HS-5 (cell line): ENCODE data around the gene KIF21B.

ENCODE experiments used
- DNase-seq: peaks from one replicate; pipeline ENCODE4 v3.0.0-alpha.2; 2012; ENCODE audit warnings: low read depth

Gene KIF21B

GRCh38 chr1:201048521-201048920, 25.0 kb upstream of the KIF21B start:
- DNase-seq, result no peak

- no peak for DNase-seq
Observed at GRCh38 chr1:201044119-201044518, 20.6 kb upstream of the KIF21B start.

DNA sequence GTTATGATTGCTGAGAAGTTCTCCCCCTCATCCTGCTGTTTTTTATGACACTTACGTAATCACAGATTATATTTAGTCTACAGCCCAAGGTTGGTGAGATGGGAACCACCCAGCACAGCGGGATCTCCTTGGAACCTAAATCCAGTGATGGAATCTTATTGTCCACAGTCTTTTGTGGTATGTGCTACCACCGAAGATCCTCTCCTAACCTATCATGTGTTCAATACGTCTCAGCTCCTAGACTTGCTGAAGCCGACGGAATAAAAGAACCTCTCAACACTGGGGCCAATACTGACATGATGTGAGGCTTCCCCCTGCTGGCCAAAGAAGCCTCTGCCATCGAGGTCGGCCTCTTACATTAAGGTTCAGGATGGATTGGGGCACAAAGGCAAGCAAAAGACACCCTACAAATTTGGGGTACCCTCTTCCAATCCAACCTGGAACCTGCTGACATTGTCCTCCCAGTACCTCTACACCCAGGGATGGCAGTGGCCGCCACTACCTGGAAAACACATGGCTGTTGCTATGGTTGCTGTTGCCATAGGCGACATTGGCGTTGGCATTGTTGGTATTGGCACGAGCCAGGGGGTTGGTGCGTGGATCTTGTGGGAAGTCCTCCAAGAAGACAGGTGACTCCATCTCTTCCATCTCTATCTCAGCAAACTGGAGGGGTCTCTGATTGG, 19.4 kb upstream of the KIF21B start:
- DNase-seq, result no peak

DNA sequence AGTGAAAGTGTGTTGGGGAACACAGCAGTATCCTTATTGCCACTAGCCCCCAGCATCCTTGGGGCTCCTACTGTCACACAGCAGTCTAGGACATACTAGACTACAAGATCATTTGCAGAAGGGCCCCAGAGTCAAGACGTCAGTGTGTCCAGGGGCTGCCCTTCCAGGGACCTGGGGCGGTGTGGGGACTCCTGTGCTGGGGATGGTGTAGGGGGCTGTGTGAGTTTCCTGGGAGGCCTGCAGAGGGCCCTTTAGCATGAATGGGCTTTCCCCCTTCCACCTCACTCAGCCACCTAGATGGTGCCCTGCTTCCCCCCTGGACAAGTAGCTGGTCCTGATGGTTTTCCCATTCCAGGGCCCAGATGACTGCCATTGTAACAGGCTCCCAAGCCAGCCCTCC, 17.5 kb upstream of the KIF21B start:
- DNase-seq, result no peak

DNA sequence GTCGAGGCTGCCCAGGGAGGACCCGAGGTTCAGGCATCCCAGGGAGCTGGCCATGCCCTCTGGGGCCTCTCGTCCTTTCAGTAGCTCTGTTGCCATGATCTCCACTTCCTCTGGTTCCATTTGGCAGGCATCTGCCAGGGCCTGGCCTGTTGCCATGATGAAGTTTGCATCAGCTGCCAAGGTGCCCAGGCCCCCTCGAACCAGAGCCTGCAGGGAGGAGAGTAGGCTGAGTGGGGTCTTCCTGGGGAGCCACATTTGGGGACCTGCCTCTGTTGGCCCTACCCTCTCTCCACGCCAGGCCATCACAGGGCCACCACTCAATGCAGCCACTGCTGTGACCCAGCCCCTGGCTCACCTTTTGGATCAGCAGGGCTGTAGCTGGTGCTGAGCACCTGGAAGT, 16.4 kb upstream of the KIF21B start:
- DNase-seq, result no peak

DNA sequence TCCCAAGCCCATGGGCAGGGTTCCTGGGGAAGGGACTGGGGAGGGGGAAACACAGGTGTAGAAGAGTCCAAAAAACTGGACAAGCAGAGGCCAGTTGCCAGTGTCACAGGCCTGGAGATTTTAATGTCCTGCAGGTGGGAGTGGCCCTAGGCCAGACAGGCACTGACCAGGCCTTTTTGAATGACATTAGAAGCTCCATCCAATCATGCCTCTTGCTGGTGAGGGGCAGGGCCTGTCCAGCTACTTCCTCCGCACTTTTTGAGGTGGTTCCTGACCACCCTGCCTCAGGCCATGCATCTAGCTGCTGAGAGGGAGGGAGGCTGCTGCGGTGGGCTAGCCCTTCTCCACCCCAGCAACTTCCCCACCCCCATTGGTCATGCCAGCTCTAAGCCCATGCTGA, 15.9 kb upstream of the KIF21B start:
- DNase-seq, result no peak

GRCh38 chr1:201038186-201038876, 14.8 kb upstream of the KIF21B start:
- DNase-seq, result no peak

- no peak for DNase-seq
Observed at GRCh38 chr1:201036188-201036842, 12.8 kb upstream of the KIF21B start.

DNA sequence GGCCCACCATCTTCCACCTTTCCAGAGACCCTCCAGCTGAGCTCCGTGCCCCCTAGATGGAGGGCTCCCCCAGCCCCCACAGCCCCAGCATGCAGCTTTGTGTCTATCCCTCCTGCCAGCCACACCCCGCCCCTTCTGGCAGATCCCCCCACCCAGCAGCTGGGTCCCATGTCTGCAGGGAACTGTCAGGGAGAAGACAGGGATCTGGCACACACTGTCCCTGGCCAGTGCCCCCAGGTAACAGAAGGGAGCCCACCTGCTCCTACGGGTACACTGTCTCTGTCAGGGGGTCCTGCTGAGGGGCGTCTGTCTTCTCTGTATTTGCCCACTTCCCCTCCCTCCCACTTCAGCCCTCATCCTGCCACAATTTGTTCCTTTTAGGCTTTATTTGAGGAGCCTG, 11.2 kb upstream of the KIF21B start:
- no peak for DNase-seq

DNA sequence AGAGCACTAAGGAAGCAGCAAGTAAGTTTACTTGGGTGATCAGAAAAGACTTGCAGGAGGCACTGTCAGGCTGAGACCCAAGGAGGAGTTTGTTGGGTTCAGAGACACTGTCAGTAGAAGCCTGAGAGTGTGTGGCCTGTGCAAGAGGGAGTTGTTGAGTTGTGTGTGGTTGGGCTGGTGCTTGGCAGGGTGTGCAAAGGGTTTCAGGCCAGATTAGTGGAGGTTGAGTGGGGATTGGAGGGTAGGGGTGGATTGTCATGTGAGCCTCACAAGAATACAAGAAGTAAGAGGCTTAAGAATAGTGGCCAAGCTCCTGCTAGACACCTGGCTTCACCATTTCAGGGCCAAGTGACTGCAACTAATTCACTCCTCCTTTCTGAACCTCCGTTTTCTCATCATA, 8.9 kb upstream of the KIF21B start:
- DNase-seq, result no peak

DNA sequence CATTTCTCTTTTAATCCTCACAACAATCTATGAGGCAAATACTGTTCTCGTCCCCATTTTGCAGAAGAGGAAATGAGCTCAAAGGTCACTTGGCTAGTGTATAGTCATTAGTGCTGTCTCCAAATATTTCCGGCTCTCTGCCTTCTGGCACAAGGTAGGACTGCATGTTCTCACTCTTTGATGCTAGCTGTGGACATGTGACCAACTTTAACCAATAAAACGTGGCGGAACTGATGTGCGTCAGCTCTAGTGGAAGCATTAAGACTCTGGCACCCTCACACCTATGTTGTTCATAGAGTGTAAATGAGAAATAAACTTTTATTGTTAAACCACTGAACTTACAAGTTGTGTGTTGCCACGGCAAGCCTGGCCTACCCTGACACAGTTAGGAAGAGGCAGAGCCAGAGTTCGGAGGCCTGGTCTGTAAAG, 5.0 kb upstream of the KIF21B start:
- no peak for DNase-seq

GRCh38 chr1:201026836-201027235, 3.3 kb upstream of the KIF21B start:
- no peak for DNase-seq

DNA sequence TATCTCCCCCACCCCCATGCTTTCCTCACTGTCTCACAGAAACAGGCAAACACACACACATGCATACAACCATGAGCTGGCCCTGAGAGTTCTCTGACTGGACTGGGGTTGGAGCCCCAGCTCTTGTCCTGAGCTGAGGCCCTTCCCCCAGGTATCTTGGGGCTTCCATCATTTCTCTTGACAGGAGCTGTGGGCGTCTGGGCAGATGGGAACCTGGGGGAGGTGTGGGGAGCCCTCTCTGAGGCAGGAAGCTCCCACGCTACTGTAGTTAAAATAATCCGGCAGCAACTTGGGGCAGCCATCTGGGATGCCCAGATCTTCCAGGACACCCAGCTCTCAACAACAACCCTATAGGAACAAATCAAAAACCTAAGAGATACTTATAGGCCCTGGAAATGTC, 2.7 kb upstream of the KIF21B start:
- no peak for DNase-seq

DNA sequence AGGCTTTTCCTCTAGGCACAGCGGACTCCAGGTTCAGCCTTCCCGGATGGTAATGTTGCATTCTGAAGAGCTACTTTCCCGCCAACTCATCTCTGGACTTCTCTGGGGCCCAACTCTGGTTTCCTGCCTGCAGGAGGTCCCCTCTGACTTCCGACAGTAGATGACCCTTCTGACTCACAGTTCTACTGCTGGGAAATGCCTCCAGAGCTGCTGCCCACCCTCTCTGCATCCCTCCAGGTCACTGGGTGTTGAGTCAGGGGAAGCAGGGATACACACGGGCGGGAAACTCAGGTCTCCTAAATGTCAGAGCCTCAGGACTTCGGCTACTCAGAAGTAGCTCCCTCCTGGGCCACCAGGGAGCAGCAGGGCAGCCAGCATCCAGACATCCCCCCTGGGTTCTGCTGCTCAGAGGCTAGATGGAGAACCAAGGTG, 2.1 kb upstream of the KIF21B start:
- no peak for DNase-seq

- no peak for DNase-seq
Observed at GRCh38 chr1:201024625-201024998, 1.1 kb upstream of the KIF21B start.

DNA sequence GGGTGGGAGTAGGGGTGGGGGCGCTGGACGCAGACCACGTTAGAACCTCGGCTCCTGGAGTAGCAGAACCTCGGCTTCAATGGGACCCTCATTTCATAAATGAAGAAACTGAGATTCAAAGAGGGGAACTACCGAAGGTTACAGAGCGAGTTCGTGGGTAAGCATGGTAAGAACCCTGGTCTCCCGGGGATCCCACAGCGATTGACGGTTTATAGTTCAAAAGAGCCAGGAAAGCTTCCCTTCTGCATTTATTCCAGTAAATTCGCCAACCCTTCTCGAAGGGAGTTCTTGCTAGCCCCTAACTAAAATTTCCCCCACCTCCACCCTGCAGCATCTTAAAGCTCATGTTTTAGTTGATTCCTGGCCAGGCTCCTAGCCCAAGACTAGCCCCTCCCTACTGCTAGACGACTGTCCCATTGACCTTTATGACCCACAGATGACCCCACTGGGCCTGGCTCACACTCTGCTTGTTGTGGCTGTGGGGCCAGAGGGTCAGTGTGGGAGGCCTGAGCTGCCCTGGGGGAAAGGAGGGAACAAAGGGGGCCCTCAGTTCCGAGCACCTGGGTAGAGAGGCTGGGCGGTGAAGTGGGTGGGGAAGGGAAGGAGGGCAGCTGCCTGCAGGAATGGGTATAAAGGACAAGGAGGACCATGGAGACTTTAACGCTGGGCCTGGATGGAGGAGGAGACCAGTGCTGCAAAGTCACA, 558 bp upstream of the KIF21B start:
- no peak for DNase-seq

GRCh38 chr1:201022820-201023516, 546 bp downstream of the KIF21B start:
- DNase-seq, result no peak

DNA sequence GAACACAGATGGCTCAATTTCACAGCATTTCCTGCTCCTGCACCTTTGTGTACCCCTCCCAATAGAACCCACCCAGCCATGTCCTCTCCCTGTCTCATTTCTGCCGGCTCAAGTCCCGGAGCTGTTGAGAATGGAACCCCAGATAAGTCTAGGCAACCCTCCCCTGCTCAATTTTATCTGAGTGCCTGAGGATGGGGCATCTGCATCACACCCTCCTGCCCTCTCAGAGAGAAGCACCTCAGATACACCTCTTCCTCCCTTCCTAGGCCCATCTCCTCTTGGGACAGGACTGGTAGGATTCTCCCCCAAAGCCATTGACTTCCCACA, 1.1 kb downstream of the KIF21B start:
- no peak for DNase-seq

DNA sequence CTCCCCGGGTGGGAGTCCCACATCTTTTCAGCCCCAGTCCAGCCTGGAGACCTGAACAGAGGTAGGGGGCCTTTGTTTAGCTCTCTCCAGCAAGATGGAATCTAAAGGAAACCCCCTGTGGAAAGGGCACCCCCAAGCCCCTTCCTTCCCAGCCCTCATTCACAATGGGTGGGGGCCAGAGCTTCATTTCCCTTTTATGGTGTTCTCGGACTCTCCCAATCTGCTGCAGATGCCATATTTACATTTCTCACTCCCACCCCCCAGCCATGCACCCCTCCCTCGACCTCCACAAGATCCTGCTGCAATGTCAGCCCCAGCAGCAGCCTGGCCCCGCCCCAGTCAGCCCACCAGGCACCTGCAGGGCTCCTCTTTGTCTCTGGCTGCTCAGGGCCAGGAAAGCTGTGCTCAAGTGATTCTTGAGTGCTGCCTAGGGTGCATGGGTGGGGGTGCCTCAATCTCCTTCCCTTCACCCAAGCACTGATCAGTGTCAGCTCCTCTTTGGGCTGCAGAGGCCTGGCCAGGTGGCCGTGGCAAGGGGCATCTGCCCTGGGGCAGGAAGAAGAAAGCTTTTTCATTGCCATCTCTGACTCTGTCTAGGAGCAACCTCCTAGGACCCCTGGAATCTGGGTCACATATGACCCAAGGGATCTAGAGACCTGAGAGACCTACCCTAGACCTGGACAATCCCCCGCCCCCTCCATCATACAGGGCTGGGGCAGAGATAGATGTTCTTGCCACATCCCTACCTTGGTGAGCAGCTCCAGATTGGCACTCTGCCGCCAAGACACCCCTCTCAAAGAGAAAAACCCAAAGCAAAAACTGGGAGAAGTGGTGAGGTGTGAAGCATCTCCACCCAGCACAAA, 1.7 kb downstream of the KIF21B start:
- DNase-seq, result no peak

DNA sequence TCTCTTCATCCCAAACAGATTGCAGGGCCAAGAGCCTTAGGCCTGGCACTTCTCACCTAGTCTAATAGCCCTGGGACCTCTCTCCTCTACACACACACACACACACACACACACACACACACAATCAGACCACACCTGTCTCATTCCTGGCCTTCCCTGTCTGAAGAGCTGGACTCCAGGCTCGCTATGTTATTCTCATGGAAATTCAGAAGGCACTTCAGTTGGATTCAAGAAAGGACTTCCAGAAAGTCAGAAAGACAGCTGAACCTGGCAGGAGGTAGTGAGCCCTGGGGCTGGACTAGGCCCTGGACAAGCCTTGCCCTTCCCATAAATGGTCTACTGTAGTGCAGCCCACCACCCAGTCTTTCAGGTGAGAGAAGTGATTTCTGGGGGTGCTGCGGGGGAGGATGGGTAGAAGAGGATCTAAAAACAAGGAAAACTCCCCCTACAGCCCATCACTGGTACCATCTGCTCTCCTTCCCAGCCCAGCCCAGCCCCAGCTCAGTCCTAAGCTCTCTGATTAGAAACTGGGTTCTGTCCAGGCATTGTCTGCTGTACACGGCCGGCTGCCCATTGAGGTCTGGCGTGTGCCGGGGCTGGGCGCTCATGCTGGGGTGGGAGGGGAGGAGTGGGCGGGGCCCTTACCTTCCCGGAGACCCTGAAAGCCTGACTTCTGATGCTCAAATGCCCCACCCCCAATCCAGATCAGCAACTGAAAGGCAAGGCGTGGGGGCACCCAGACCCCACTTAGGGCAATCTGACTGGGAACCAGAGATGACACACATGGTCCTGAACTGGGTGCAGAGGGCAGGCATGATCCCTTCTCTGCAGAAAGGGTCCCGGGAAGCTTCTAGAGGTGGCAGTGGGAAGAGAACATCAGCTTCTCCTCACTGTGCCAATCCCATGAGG, 2.5 kb downstream of the KIF21B start:
- no peak for DNase-seq
